ENCODE results near the gene HSD3B1.

- TF ChIP-seq CTCF (IDR thresholded peaks at IDR 0.05) (no peak), EP300 (IDR thresholded peaks at IDR 0.05) (no peak), POLR2A (IDR thresholded peaks at IDR 0.05) (no peak)
These were observed 44.2 kb downstream of the HSD3B1 start for GRCh38 chr1:119551218-119551617.
